NB4 (cell line): ENCODE measurements around the gene DNAH9.

Source experiments
- CTCF ChIP-seq: IDR thresholded peaks from one replicate; pipeline ENCODE4 v1.5.1; 2012; ENCODE audit warnings: low read depth, low read length
- MAX ChIP-seq: IDR thresholded peaks from 2 replicates; pipeline ENCODE4 v1.6.1; 2011; ENCODE audit warnings: low read depth, low read length
- POLR2A ChIP-seq: IDR thresholded peaks from 2 replicates; pipeline ENCODE4 v1.6.1; 2011; ENCODE audit warnings: mild to moderate bottlenecking; ENCODE audit not compliant: insufficient read length; ENCODE audit errors: extremely low read depth

GRCh38 chr17:11555530-11555929 is 42.7 kb upstream of the DNAH9 start:
- no peak for TF ChIP-seq CTCF
- TF ChIP-seq POLR2A: no peak
- no peak for TF ChIP-seq MAX
